Astrocyte (in vitro differentiated cells and primary cell): Measurements from ENCODE around the gene PNPLA6.

Source experiments
- CTCF ChIP-seq: IDR thresholded peaks from 2 replicates; pipeline ENCODE4 v1.5.1; 2011; ENCODE audit warnings: low read depth, mild to moderate bottlenecking, inconsistent platforms, low read length, moderate library complexity; ENCODE audit not compliant: insufficient read depth
- EZH2 ChIP-seq: IDR thresholded peaks from 2 replicates; pipeline ENCODE4 v1.6.1; 2012; ENCODE audit warnings: mild to moderate bottlenecking, low read length, inconsistent platforms; ENCODE audit not compliant: insufficient read depth

DNA sequence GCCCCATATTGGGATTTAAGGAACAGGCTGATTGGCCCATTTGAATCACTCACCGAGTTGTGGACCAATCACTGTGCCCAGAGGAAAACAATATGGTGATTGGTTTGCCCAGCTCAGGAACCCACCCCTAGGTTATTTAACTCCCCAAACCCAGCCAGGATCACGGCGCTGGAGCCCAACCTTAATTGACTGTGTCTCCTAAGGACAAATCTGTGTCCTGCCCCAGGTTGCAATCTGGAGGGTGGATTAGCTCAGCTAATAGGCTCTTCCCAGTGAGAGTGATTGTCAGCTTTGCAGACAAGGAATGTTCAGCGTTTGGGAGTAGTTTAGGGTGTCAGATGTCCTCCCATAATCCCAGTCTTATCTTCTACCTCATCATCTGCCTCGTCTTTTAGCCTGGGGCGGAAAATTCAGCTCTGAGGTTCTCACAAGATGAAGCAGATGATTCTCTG lies 23.1 kb upstream of the PNPLA6 start:
- TF ChIP-seq CTCF, result no peak
- TF ChIP-seq EZH2, result no peak
